ENCODE measurements around the gene ORAI1. TPM values are rescaled to one million over a fixed set of nuclear protein-coding genes. Genes with fewer than 3 reads are reported as not detected.
"Not testable (repeated sequence)": the region's sequence is repeated elsewhere in the genome, so short reads cannot be mapped to it uniquely, and the experiment has no call there.

Gene ORAI1
- total RNA-seq, 6 donors from 2014 or later: 7.3 to 48.2 (median 34.3) TPM

- ATAC-seq (ENCODE audit: low FRiP score in 2 of 2) (no peak), DNase-seq (no peak)
- H3K9me3 ChIP-seq: no peaks in the 10 kb centered on the region
- H3K4me3 ChIP-seq: no peak overlapping the region
- no peak for TF ChIP-seq POLR2A (IDR thresholded peaks at IDR 0.05)
- TF ChIP-seq CTCF (IDR thresholded peaks at IDR 0.05): no peak
- no peak for TF ChIP-seq EP300 (IDR thresholded peaks at IDR 0.05)
- no peaks in the 10 kb centered on the region for H3K27me3 ChIP-seq
- H3K27ac ChIP-seq: no peak overlapping the region
- WGBS, 2 donors: 65 to 75% methylated on average over 8 to 15 of the region's 18 CpGs
- H3K36me3 ChIP-seq: no peaks in the 10 kb centered on the region
- H3K4me1 ChIP-seq: peaks cover 7 to 23% (median 9%) of the 10 kb centered on the region in 4 donors
Measured at GRCh38 chr12:121653999-121654398, 27.7 kb downstream of the ORAI1 start.

- no peak for TF ChIP-seq POLR2AphosphoS5 (IDR thresholded peaks at IDR 0.05)
- TF ChIP-seq CTCF (IDR thresholded peaks at IDR 0.05): no peak
- TF ChIP-seq EP300 (IDR thresholded peaks at IDR 0.05): no peak
- no peak for TF ChIP-seq POLR2A (IDR thresholded peaks at IDR 0.05)
- 94 to 95% methylated on average over 2 of the region's 2 CpGs for WGBS, 2 donors
- H3K9me3 ChIP-seq: no peaks in the 10 kb centered on the region
- DNase-seq: no peak
- no peaks in the 10 kb centered on the region for H3K36me3 ChIP-seq
- no peak overlapping the region for H3K4me3 ChIP-seq
- H3K27me3 ChIP-seq: no peaks in the 10 kb centered on the region
- H3K27ac ChIP-seq: no peak overlapping the region
- peaks cover 11 to 24% (median 13%) of the 10 kb centered on the region in 4 donors for H3K4me1 ChIP-seq
- no peak for ATAC-seq (ENCODE audit: low FRiP score in 2 of 2)
Measured at GRCh38 chr12:121656122-121656521, 29.8 kb downstream of the ORAI1 start.

GRCh38 chr12:121657305-121658008 lies 31.1 kb downstream of the ORAI1 start:
- Histone ChIP-seq H3K27ac (peak overlapping the region in 2 of 4 donors; percentile 88 to 92), H3K9me3 (no peaks in the 10 kb centered on the region), H3K4me1 (peaks cover 11 to 24% (median 13%) of the 10 kb centered on the region in 4 donors), H3K27me3 (no peaks in the 10 kb centered on the region), H3K4me3 (no peak overlapping the region), H3K36me3 (no peaks in the 10 kb centered on the region)
- TF ChIP-seq EP300 (IDR thresholded peaks at IDR 0.05) (no peak), POLR2AphosphoS5 (IDR thresholded peaks at IDR 0.05) (no peak), CTCF (IDR thresholded peaks at IDR 0.05) (no peak), POLR2A (IDR thresholded peaks at IDR 0.05) (no peak)
- WGBS, 2 donors: 89 to 92% methylated on average over 15 to 18 of the region's 18 CpGs
- ATAC-seq (ENCODE audit: low FRiP score in 2 of 2): no peak
- no peak for DNase-seq

GRCh38 chr12:121661353-121662105 lies 35.2 kb downstream of the ORAI1 start:
- Histone ChIP-seq H3K4me1 (peaks cover 11 to 24% (median 13%) of the 10 kb centered on the region in 4 donors), H3K27ac (peak overlapping the region in 1 of 4 donors; percentile 16)
- DNase-seq; H3K9me3 ChIP-seq; H3K4me3 ChIP-seq; H3K36me3 ChIP-seq; ATAC-seq (ENCODE audit: low FRiP score in 2 of 2); H3K27me3 ChIP-seq: not testable (repeated sequence)
- 85 to 87% methylated on average over 11 of the region's 11 CpGs for WGBS, 2 donors

GRCh38 chr12:121663610-121663929 lies 37.2 kb downstream of the ORAI1 start:
- H3K27ac ChIP-seq: peak overlapping the region in 1 of 4 donors; percentile 72
- H3K9me3 ChIP-seq: no peaks in the 10 kb centered on the region
- no peak overlapping the region for H3K4me3 ChIP-seq
- peaks cover 9 to 14% (median 12%) of the 10 kb centered on the region in 4 donors for H3K4me1 ChIP-seq
- H3K36me3 ChIP-seq: no peaks in the 10 kb centered on the region
- no peaks in the 10 kb centered on the region for H3K27me3 ChIP-seq
- DNase-seq (no peak), ATAC-seq (ENCODE audit: low FRiP score in 2 of 2) (no peak)
- WGBS, 2 donors: 62 to 67% methylated on average over 3 of the region's 3 CpGs
- TF ChIP-seq CTCF (IDR thresholded peaks at IDR 0.05) (no peak), POLR2AphosphoS5 (IDR thresholded peaks at IDR 0.05) (no peak), EP300 (IDR thresholded peaks at IDR 0.05) (no peak), POLR2A (IDR thresholded peaks at IDR 0.05) (no peak)

- 82 to 84% methylated on average over 6 of the region's 6 CpGs for WGBS, 2 donors
Measured at GRCh38 chr12:121666829-121667228, 40.5 kb downstream of the ORAI1 start.

More at GRCh38 chr12:121666829-121667228, 40.5 kb downstream of the ORAI1 start:
- not testable (repeated sequence) for H3K4me3 ChIP-seq; H3K27me3 ChIP-seq; H3K4me1 ChIP-seq; H3K36me3 ChIP-seq; ATAC-seq (ENCODE audit: low FRiP score in 2 of 2); H3K9me3 ChIP-seq; H3K27ac ChIP-seq; DNase-seq
